ENCODE results near the gene MAP3K6.

Gene MAP3K6

DNA sequence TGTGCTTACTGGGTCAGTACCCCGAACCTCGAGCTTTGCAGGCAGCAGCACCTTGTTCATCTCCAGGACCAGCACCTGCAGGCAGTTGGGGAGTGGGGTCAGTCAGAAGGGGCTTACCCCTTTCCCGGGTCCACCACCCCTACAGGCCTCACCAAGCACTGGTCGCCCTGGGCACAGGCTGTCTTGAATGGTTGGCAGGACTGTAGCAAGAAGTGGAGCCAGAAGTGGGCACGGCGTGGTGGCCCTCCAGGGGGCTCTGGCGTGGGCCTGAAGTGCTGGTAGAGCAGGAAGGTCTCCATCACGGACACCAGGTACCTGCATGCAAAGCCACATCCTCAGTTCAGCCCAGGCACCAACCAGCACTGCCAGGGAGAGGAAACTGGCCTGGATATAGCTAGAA lies 5.2 kb downstream of the MAP3K6 start:
- Histone ChIP-seq H3K27me3 (ENCODE audit: insufficient read depth, low read length) (no peaks in the 10 kb centered on the region), H3K4me1 (ENCODE audit: insufficient read depth, low read length) (peaks cover 8% of the 10 kb centered on the region), H3K4me3 (ENCODE audit: low read length) (no peak overlapping the region), H3K36me3 (ENCODE audit: insufficient read depth, low read length) (no peaks in the 10 kb centered on the region), H2AFZ (ENCODE audit: low read depth, low read length) (no peak overlapping the region), H3K9me3 (ENCODE audit: low read length) (no peaks in the 10 kb centered on the region)

DNA sequence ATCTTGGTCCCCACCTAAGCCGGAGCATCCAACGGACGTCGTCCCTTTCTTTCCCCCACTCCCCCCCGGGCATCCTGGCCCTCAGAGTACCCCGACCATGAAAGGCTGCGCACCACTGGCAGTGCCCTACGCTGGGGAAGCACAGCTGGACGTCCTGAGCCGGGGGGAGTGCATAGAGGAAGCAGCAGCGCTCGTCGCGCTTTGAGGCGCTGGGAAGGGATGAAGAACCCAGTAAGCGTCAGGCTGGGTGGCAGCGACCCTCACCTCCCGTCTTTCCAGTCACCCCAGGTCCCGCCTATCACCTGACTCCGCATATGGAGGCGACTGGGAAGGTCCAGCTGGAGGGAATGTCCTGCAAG lies 5.7 kb downstream of the MAP3K6 start:
- Histone ChIP-seq H3K4me3 (ENCODE audit: low read length) (no peak overlapping the region), H3K9me3 (ENCODE audit: low read length) (no peaks in the 10 kb centered on the region), H3K4me1 (ENCODE audit: insufficient read depth, low read length) (peaks cover 8% of the 10 kb centered on the region), H3K27me3 (ENCODE audit: insufficient read depth, low read length) (no peaks in the 10 kb centered on the region), H3K36me3 (ENCODE audit: insufficient read depth, low read length) (no peaks in the 10 kb centered on the region), H2AFZ (ENCODE audit: low read depth, low read length) (no peak overlapping the region)

DNA sequence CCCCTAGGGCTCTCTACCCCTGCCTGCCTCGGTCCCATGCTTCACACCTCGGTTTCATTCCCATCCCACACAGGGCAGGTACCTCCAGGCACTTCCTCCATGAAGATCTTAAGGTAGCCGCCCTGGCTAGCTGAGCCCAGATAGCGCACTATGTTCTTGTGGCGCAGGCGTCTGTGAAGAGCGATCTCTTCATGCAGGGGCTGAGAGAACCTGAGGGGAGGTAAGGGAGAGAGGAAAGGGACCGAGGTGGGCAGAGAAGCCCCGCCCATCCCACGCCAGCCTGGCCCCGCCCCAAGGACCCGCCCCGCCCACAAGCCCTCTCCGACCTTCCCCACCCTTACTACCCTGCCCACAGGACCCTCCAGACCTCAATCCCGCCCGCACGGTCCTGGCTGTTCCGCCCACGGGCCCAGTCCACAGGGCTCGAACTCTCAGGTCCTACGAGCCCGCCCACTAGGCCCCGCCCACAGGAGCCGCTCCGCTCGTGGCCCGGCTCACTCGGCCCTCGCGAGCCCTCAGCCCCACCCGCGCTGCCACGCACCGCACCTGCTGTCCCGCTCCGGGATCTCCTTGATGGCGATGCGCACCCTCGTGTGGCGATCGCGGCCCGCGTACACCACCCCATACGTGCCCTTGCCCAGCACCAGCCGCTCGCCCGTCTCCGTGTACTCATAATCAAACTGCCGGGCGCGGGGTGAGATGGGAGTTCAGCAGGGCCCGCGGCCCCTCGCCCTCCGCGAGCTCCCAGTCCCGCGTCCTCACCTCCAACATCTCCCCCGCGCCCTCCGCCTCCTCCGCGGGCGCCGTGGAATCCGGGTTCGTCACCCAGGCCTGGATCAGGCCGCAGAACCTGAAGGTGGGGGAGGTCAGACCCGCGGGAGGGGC lies 6.4 kb downstream of the MAP3K6 start:
- H3K9me3 ChIP-seq (ENCODE audit: low read length): no peaks in the 10 kb centered on the region
- no peak overlapping the region for H3K4me3 ChIP-seq (ENCODE audit: low read length)
- no peak overlapping the region for H2AFZ ChIP-seq (ENCODE audit: low read depth, low read length)
- H3K36me3 ChIP-seq (ENCODE audit: insufficient read depth, low read length): peaks cover 6% of the 10 kb centered on the region
- H3K4me1 ChIP-seq (ENCODE audit: insufficient read depth, low read length): peaks cover 8% of the 10 kb centered on the region
- H3K27me3 ChIP-seq (ENCODE audit: insufficient read depth, low read length): no peaks in the 10 kb centered on the region

DNA sequence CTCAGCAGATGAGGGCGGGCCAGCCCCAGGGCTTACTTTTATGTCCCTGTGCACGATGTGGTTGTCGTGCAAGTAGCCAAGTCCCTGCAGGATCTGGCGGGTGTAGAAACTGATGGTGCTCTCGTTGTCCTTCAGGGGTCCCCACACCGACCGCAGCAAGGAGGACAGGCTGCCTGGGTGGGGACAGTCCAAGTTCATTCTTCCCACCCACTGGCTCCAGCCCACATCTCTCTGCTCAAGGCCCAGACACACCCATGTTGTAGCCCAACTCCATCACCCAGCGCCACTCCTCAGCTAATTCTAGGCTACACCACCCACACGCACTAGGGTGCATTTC lies 7.0 kb downstream of the MAP3K6 start:
- no peak overlapping the region for H3K4me3 ChIP-seq (ENCODE audit: low read length)
- no peak overlapping the region for H2AFZ ChIP-seq (ENCODE audit: low read depth, low read length)
- H3K9me3 ChIP-seq (ENCODE audit: low read length): no peaks in the 10 kb centered on the region
- H3K27me3 ChIP-seq (ENCODE audit: insufficient read depth, low read length): no peaks in the 10 kb centered on the region
- peaks cover 7% of the 10 kb centered on the region for H3K36me3 ChIP-seq (ENCODE audit: insufficient read depth, low read length)
- H3K4me1 ChIP-seq (ENCODE audit: insufficient read depth, low read length): peaks cover 3% of the 10 kb centered on the region

DNA sequence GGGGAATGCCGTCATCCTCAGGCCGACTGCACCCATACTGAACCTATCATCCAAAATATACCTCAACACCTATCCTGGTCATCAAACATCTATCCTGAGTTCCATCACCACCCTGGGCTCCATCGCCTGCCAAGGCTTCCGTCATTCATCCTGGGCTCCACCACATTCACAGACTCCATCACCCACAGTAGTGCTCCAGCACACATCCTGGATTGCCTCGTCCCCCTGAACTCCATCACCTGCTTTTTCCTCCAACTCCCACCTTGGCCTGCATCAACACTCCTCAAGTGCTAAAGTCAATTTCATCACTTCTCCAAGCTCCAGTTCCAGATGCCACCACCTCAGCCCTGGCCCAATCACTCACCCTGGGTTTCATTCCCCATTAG lies 7.8 kb downstream of the MAP3K6 start:
- H3K4me3 ChIP-seq (ENCODE audit: low read length): no peak overlapping the region
- H3K4me1 ChIP-seq (ENCODE audit: insufficient read depth, low read length): no peaks in the 10 kb centered on the region
- H3K9me3 ChIP-seq (ENCODE audit: low read length): no peaks in the 10 kb centered on the region
- H2AFZ ChIP-seq (ENCODE audit: low read depth, low read length): no peak overlapping the region
- no peaks in the 10 kb centered on the region for H3K27me3 ChIP-seq (ENCODE audit: insufficient read depth, low read length)
- H3K36me3 ChIP-seq (ENCODE audit: insufficient read depth, low read length): peaks cover 7% of the 10 kb centered on the region

DNA sequence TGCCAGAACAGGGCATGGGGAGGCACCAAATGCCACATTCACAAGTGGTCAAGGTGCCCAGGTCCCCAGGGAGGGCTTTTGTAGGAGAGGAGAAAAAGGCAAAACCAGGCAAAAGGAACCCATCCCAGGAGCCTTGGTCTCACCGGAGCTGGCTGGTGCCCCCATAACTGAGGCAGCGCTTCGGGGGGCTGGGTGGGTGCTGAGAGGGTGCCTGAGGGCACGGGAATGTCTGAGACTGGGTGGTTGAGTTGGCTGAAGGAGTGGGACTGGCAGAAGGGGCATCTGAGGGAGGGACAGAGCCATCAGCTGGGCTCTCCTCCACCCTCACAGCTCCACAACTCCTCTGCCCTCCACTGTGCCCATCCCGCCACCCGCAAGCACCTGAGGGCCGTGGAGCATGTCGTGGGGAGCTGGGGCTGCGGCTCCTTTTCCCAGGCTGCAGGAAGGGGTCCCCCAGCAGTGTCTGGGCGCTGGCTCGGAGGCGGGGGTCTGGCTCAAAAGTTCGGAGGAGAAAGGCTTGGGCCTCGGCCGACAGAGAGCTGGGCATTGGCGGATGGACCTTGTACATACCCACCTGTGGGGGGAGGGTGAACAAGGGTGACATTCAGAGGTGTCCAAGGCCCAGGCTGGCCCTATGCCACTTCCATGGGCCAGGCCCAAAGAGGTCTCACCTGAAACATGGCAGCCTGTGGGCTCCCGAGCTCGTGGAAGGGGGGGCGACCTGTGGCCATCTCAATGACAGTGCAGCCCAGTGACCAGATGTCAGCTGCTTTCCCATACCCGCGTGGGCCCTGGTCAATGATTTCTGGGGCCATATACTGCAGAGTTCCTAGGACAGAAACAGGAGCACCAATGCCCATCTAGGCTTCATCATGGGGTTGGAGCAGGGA lies 8.5 kb downstream of the MAP3K6 start:
- Histone ChIP-seq H2AFZ (ENCODE audit: low read depth, low read length) (no peak overlapping the region), H3K27me3 (ENCODE audit: insufficient read depth, low read length) (no peaks in the 10 kb centered on the region), H3K4me1 (ENCODE audit: insufficient read depth, low read length) (no peaks in the 10 kb centered on the region), H3K9me3 (ENCODE audit: low read length) (no peaks in the 10 kb centered on the region), H3K36me3 (ENCODE audit: insufficient read depth, low read length) (peaks cover 7% of the 10 kb centered on the region), H3K4me3 (ENCODE audit: low read length) (no peak overlapping the region)

DNA sequence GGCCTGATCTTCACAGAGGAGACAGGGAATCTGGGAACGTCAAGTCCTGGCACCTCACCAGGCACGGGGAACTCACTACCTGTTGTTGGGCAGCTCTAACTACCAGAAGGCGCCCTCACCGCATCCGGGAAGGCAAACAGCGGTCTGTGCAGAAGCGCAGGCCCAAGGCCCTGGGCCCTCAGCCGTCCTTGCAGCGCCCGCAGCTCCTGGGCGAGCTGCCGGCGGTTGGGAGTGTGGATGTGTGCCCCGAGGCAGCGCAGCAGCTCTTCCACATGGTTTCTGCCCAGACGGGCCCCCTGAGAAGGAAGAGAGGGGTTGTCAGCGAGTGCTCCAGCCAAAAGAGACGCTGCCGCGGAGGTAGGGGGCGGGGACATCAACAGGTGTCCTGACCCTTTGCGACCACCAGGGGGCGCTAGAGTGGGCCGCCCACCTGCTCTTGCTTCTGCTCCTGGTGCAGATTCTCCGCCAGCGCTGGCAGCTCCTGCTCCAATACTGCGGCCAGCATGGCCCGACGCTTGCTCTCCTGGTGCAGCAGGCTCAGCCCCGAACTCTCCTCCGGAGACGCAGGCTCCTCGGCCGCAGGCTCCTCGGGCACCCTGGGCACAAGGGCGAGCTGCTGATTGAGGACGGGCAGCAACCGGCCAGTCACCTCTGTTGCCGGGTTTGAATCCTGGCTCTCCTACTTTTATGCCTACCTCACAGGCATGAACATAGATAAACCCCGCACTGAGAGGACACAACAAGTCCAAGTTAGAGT lies 9.3 kb downstream of the MAP3K6 start:
- no peak overlapping the region for H2AFZ ChIP-seq (ENCODE audit: low read depth, low read length)
- H3K4me3 ChIP-seq (ENCODE audit: low read length): no peak overlapping the region
- no peaks in the 10 kb centered on the region for H3K27me3 ChIP-seq (ENCODE audit: insufficient read depth, low read length)
- H3K9me3 ChIP-seq (ENCODE audit: low read length): no peaks in the 10 kb centered on the region
- no peaks in the 10 kb centered on the region for H3K4me1 ChIP-seq (ENCODE audit: insufficient read depth, low read length)
- peaks cover 7% of the 10 kb centered on the region for H3K36me3 ChIP-seq (ENCODE audit: insufficient read depth, low read length)

DNA sequence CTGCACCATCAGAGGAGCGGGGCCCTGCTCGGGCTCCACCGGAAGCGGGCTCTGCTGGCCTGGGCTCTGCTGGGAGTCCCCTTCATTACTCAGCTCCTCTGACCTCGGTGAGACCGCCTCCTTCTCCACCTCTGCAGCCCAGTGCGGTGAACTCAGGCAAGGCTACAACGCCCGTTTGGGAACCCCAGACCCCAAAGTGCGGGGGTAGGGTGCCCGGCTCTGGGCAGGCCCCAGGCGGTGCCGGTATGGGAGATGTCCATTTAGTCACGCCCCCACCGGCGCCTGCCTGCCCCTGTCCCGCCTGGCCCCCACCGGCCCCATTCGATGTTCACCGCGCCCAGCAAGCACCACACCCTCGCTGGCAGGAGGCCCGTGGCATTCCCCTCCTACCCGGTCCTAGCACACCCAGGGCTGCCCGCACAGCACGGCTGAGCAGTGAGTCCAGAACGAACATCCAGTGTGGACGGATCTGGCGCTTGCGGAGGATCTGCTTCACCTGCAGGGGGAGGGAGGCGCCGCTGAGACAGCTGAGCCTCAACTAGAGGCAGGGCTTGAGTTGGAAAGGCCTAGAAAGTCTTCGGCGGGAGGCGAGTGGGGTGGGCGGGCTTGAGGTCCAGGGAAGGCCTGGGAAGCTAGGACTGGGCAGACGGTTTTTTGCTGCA lies 10.0 kb downstream of the MAP3K6 start:
- Histone ChIP-seq H3K4me3 (ENCODE audit: low read length) (no peak overlapping the region), H3K27me3 (ENCODE audit: insufficient read depth, low read length) (no peaks in the 10 kb centered on the region), H2AFZ (ENCODE audit: low read depth, low read length) (no peak overlapping the region), H3K9me3 (ENCODE audit: low read length) (no peaks in the 10 kb centered on the region), H3K36me3 (ENCODE audit: insufficient read depth, low read length) (peaks cover 7% of the 10 kb centered on the region), H3K4me1 (ENCODE audit: insufficient read depth, low read length) (no peaks in the 10 kb centered on the region)

DNA sequence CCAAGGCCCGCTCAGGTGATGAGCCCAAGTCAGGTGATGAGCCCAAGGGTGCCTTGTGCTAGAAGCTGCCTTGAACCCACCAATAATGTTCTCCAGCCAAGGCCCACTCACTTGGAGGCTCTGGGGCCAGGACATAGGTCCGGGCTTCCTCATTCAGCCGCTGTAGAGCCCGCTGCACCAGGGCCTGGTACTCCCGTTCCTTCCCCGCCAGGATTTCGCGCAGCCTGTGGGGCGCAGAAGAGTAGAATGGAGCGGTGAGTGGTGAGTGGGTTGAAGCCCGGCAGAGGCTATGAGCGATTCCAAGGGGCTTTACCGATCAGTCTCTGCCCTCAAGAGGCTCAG lies 10.5 kb downstream of the MAP3K6 start:
- Histone ChIP-seq H3K27me3 (ENCODE audit: insufficient read depth, low read length) (no peaks in the 10 kb centered on the region), H2AFZ (ENCODE audit: low read depth, low read length) (no peak overlapping the region), H3K4me1 (ENCODE audit: insufficient read depth, low read length) (no peaks in the 10 kb centered on the region), H3K9me3 (ENCODE audit: low read length) (no peaks in the 10 kb centered on the region), H3K36me3 (ENCODE audit: insufficient read depth, low read length) (peaks cover 7% of the 10 kb centered on the region), H3K4me3 (ENCODE audit: low read length) (no peak overlapping the region)

DNA sequence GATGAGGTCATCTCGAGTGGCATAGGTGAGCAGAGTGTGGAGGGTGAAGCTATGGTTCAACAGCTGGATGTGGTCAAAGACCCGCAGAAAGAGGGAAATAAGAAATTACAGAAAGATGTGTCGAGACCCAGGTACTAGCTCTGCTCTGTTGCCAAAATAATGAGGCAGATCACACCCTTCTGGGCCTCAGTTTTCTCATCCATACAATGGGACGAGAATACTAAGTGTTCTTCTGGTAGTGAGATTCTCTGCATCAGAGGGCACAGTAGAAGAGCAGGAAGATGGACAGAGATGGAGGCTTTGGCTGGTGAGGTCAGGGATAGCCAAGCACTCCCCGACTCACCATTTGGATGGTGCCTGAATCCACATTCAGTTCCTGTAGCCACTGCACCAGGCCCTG lies 11.1 kb downstream of the MAP3K6 start:
- Histone ChIP-seq H3K4me3 (ENCODE audit: low read length) (no peak overlapping the region), H2AFZ (ENCODE audit: low read depth, low read length) (no peak overlapping the region), H3K9me3 (ENCODE audit: low read length) (no peaks in the 10 kb centered on the region), H3K4me1 (ENCODE audit: insufficient read depth, low read length) (no peaks in the 10 kb centered on the region), H3K27me3 (ENCODE audit: insufficient read depth, low read length) (no peaks in the 10 kb centered on the region), H3K36me3 (ENCODE audit: insufficient read depth, low read length) (peaks cover 7% of the 10 kb centered on the region)

DNA sequence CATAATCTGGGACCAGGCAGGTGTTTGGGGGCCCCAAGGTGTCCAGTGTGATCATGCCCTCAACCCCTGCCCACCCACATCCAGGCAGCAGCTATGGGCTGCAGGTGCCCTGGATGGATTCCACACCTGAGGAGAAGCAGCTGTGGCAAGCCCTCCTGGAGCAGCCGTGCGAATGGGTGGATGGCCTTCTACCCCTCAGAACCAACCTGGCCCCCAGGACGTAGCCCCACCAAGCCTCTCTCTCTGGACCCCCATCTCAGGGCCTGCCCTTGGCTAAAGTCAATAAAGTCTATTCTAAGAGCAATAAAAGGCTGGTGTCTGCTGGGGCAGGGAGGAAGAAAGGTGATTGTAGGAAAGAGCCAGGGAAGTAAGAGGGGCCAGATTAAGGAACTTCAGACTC lies 13.1 kb downstream of the MAP3K6 start:
- no peaks in the 10 kb centered on the region for H3K9me3 ChIP-seq (ENCODE audit: low read length)
- H3K27me3 ChIP-seq (ENCODE audit: insufficient read depth, low read length): no peaks in the 10 kb centered on the region
- H3K4me3 ChIP-seq (ENCODE audit: low read length): no peak overlapping the region
- H3K4me1 ChIP-seq (ENCODE audit: insufficient read depth, low read length): no peaks in the 10 kb centered on the region
- H3K36me3 ChIP-seq (ENCODE audit: insufficient read depth, low read length): peaks cover 7% of the 10 kb centered on the region
- H2AFZ ChIP-seq (ENCODE audit: low read depth, low read length): no peak overlapping the region

DNA sequence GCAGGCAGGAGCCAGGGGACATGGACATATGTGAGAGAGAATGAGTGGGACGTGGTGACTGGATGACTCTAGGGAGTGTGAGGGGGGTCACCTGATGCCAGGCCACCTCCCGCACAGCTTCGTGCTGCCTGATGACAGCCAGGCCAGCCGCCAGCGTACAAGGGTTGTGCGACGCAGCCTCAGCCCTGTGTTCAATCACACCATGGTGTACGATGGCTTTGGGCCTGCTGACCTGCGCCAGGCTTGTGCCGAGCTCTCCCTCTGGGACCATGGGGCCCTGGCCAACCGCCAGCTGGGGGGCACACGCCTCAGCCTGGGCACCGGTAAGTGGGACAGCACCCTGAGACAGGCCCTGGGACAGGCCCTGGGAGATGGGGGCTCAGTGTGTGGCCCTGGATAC lies 13.6 kb downstream of the MAP3K6 start:
- no peaks in the 10 kb centered on the region for H3K9me3 ChIP-seq (ENCODE audit: low read length)
- H3K4me3 ChIP-seq (ENCODE audit: low read length): no peak overlapping the region
- peaks cover 7% of the 10 kb centered on the region for H3K36me3 ChIP-seq (ENCODE audit: insufficient read depth, low read length)
- no peak overlapping the region for H2AFZ ChIP-seq (ENCODE audit: low read depth, low read length)
- no peaks in the 10 kb centered on the region for H3K27me3 ChIP-seq (ENCODE audit: insufficient read depth, low read length)
- no peaks in the 10 kb centered on the region for H3K4me1 ChIP-seq (ENCODE audit: insufficient read depth, low read length)
